Measurements from ENCODE around the gene CTR9. TPM values are rescaled to one million over a fixed set of nuclear protein-coding genes. Genes with fewer than 3 reads are reported as not detected.

The CTR9 gene
- total and polyA plus RNA-seq, 9 of the 15 experiments (the other 6 are each of a cell fraction or from before 2014, with no cell fraction given), result 25.4 to 79.3 (median 47.3) TPM

DNA sequence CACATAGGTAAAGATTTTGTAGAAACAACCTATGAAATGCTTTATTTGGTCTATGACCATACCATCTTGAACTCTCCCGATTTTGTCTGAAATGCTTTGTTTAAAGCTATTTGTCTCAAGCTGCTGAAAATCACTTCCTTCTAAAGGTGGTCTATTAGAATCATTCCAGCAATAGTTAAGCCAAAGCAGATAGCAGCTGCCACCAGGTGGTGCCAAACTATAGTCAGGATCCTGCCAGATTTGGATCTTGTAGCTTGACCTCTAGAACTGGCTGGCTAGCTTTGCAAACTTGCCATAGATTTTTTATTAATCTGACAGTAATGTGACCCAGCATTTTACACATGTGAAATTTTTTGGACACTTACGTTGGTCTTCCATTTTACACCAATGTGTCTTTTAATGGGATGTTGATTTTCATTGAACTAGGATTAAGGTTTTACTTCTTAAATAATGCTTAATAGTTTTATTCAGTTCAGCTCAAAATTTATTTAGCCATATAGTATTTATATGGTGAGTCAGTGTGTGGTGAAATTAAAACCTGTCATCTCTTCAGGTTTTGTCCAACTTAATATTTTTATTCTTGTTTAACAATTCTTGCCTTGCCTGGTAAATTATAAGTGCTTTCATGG is 19.7 kb downstream of the CTR9 start (continued):
- TF ChIP-seq FIP1L1 (IDR thresholded peaks at IDR 0.05; ENCODE audit: low read depth, low read length, poor library complexity, severe bottlenecking), result no peak
- TF ChIP-seq GATA2 (CRISPR knock-in tag; IDR thresholded peaks at IDR 0.05), result peak; percentile 45; the same call in 1 of the 2 replicates
- TF ChIP-seq RFX5 (IDR thresholded peaks at IDR 0.05; ENCODE audit: low read depth, low read length), result no peak
- no peak for TF ChIP-seq PHB (CRISPR knock-in tag; IDR thresholded peaks at IDR 0.05)
- TF ChIP-seq SRSF9 (IDR thresholded peaks at IDR 0.05; ENCODE audit: borderline replicate concordance, low read depth, low read length), result no peak
- TF ChIP-seq, protein P1, sequence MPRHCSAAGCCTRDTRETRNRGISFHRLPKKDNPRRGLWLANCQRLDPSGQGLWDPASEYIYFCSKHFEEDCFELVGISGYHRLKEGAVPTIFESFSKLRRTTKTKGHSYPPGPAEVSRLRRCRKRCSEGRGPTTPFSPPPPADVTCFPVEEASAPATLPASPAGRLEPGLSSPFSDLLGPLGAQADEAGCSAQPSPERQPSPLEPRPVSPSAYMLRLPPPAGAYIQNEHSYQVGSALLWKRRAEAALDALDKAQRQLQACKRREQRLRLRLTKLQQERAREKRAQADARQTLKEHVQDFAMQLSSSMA (CRISPR knock-in tag; IDR thresholded peaks at IDR 0.05), result no peak
- no peak for TF ChIP-seq TGIF2 (CRISPR knock-in tag; IDR thresholded peaks at IDR 0.05)
- TF ChIP-seq CBFB (CRISPR knock-in tag; IDR thresholded peaks at IDR 0.05), result no peak
- TF ChIP-seq, protein P2, sequence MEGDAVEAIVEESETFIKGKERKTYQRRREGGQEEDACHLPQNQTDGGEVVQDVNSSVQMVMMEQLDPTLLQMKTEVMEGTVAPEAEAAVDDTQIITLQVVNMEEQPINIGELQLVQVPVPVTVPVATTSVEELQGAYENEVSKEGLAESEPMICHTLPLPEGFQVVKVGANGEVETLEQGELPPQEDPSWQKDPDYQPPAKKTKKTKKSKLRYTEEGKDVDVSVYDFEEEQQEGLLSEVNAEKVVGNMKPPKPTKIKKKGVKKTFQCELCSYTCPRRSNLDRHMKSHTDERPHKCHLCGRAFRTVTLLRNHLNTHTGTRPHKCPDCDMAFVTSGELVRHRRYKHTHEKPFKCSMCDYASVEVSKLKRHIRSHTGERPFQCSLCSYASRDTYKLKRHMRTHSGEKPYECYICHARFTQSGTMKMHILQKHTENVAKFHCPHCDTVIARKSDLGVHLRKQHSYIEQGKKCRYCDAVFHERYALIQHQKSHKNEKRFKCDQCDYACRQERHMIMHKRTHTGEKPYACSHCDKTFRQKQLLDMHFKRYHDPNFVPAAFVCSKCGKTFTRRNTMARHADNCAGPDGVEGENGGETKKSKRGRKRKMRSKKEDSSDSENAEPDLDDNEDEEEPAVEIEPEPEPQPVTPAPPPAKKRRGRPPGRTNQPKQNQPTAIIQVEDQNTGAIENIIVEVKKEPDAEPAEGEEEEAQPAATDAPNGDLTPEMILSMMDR (IDR thresholded peaks at IDR 0.05 in 2 of 3, conservative IDR thresholded peaks at IDR 0.05 in 1 of 3; ENCODE audit: insufficient read depth in 2 of 3, low read depth in 1 of 3, low read length in 3 of 3), result peak; percentile 57 to 76 (median 71)
- TF ChIP-seq, protein P3, sequence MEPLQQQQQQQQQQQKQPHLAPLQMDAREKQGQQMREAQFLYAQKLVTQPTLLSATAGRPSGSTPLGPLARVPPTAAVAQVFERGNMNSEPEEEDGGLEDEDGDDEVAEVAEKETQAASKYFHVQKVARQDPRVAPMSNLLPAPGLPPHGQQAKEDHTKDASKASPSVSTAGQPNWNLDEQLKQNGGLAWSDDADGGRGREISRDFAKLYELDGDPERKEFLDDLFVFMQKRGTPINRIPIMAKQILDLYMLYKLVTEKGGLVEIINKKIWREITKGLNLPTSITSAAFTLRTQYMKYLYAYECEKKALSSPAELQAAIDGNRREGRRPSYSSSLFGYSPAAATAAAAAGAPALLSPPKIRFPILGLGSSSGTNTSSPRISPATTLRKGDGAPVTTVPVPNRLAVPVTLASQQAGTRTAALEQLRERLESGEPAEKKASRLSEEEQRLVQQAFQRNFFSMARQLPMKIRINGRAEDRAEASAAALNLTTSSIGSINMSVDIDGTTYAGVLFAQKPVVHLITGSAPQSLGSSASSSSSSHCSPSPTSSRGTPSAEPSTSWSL (CRISPR knock-in tag; IDR thresholded peaks at IDR 0.05; ENCODE audit: borderline replicate concordance), result no peak
- no peak for TF ChIP-seq CBX2 (IDR thresholded peaks at IDR 0.05; ENCODE audit: insufficient read depth, low read length, poor library complexity, severe bottlenecking)
- no peak for TF ChIP-seq TCF7 (IDR thresholded peaks at IDR 0.05; ENCODE audit: borderline replicate concordance)
